HG02763 (cell line): ENCODE data around the gene PHTF2.

Experiments used
- ATAC-seq: cut with Tn5 transposase; IDR thresholded peaks from one replicate; pipeline ENCODE4 v1.9.1; 2021; ENCODE audit warnings: mild to moderate bottlenecking, moderate library complexity; ENCODE audit not compliant: unreplicated experiment

The PHTF2 gene

GRCh38 chr7:77918676-77919075, 120.1 kb downstream of the PHTF2 start:
- ATAC-seq, result no peak

GRCh38 chr7:77923419-77923818, 124.8 kb downstream of the PHTF2 start:
- no peak for ATAC-seq

DNA sequence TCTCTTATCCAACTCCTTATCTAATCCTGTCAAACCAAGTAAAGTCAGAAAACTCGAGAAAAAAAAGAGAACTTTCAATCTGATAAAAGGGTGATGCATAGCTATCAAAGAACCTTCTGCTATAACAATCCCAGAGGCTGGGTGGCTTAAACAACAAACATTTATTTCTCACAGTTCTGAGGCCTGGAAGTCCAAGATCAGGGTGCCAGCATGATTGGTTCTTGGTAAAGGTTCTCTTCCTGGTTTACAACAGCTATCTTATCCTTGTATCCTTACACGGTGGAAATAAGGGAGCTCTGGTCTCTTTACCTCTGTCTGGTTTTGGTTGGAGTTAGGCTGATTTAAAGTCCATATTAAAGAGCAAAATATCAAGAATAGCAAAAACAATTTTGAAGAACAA, 131.9 kb downstream of the PHTF2 start:
- ATAC-seq, result no peak

GRCh38 chr7:77931841-77932240, 133.3 kb downstream of the PHTF2 start:
- ATAC-seq, result no peak

DNA sequence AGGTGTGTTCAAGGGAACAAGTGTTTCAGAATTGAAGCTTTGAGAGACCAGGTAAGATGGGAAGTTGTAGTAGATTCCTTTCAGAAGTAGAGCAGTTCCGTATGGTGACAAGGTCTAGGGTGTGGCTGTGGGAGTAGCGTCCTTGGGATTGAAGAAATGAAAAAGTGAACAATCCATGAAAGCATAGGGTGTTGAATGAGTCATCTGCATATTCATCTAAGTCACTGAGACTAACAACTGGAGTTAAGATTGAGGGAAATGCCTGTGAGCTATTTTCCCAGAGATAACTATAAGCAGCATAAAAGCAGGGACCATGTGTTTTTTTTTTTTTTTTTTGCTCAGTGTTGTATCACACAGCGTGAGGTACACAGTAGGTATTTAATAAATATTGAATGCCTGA, 134.8 kb downstream of the PHTF2 start:
- no peak for ATAC-seq

- no peak for ATAC-seq
Measured at GRCh38 chr7:77935652-77936348, 137.2 kb downstream of the PHTF2 start.

DNA sequence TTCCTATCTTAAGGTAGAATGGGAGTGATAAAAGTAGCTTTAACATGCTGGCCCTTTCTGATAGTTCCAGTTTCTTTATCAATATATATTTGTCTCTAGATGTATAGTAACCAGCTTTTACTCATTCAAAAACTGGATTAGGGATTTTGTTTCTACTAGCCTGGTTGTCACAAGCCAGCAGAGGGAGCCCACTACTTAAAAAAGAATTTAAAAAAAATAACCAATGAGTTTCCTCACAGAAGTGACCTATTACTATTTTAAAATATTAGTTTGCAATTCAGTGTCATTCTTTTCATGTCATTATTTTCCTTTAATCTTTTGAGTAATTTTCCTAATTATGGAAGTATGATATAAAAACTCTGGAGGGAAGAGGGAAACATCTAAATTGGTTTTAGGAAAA, 142.1 kb downstream of the PHTF2 start:
- no peak for ATAC-seq

DNA sequence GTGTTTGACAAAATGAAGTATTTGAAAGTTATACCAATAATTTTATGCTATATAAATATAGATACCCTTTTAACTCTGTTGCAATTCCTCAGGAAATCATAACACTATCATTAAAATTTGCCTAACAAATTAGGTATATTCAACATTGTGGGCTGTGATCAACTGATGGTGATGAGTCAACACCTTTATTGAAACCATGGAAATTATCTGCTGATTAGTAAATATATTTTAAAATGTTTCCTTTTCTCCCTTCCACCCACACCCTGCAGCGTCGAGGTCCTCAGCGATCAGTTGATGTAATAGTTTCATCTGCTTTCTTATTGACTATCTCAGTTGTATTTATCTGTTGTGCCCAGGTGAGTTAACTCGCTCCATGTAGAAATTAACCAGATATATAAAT, 143.9 kb downstream of the PHTF2 start:
- ATAC-seq, result no peak

DNA sequence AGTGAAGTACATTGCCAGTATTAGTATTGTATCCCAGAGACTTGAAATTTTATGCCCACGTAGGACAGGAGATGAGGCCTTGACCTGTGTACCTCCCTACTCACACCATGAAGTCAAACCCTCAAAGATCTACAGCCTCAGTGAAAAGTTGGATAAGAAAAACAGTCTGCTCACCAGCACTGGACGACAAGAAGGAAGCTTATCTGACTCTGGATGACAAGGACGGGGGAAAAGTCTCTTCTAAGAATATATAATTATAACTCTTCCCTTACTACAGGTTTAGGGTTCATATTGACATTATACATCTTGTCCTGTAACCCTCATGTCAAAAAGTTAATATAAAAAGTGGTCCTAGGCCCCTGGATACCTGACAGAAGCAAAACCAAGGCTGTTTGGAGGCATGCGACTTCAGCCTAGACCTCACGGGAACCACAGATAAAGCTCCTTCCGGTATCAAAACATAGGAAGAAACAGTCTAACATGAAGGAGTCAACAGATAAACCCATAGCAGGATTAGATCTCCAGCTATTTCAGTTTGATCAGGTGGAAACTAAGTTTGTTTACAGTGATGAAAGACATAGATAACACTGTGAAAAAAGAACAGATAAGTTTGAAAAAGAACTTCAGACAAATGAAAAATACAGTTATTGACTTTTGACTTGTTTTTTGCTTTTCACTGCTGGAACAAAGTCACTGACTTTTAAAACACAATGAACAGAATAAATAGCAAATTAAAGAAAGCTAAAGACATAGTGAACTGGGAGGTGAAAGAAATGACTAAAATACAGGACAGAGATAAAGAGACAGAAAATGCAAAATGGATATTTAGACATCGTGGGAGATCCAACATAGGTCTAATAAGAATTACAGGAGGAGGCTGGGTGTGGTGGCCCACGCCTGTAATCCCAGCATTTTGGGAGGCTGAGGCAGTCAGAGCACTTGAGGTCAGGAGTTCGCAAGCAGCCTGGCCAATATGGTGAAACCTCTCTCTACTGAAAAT, 145.9 kb downstream of the PHTF2 start:
- no peak for ATAC-seq

- no peak for ATAC-seq
Measured at GRCh38 chr7:77950548-77950947, 152.0 kb downstream of the PHTF2 start.

DNA sequence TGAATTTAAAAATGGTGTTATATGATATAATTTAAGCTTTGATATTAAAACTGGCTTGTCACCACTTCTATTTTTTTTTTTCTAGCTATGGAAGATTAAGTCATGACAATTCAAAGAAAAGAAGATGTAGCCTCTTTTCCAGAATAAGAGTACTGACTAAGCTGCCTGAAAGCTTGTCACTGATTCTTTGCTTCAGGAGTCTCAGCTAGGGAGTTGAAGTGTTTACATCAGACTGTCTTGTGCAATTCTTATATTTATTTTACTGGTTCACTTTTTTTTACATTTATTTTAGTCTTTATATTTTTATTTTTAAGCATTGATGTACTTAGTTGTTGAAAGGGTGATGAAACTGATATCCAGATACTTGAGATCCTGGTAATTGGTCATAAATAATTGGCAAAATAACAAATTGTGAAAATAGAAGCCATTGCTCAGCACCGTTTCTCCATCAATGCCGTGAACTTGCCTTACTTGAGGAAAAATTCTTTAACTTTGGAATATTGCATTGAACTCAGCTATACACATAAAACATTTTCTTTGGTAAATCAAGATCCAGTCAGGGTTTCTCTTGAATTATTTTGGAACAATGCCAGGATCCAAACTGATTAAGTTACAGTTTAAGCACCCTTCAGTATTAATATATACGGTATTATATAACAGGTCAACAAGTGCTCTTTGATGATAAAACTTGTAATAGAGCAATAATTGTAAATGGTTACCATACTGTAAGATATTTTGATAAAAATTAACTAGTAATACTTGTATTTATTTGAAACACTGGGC, 156.4 kb downstream of the PHTF2 start:
- ATAC-seq, result no peak

DNA sequence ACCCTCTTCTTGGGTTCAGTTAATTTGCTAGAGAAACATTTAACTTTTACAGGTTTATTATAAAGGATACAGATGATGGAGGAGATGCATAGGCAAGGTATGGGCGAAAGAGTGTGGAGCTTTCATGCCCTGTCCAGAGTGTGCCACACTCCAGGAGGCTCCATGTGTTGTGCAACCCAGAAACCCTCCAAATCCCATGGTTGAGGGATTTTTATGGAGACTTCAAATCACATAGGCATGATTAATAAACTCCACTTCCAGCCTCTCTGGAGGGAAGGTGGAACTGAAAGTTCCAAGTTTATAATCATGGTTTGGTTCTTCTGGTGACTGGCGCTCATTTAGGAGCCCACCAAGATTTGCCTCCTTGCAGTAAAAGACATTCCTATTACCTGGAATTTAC, 159.9 kb downstream of the PHTF2 start:
- no peak for ATAC-seq

- no peak for ATAC-seq
Measured at GRCh38 chr7:77959080-77959479, 160.5 kb downstream of the PHTF2 start.

DNA sequence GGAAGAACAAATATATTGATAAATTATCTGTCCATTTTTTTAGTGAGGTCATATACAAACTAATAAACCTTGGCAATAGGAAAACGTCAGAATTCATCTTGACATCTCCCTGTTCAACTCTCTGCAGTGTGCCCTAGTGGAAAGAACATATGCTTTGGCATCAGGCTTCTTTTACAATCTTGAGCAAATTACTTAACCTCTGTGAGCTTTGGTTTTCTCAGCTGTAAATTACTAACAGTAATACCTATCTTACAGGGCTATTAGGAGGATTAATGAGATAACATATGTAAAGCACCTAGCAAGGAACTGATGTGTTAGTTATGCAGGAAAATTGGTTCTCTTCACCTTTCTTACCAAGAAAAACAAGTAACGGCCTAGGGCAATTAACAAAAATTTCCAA, 161.8 kb downstream of the PHTF2 start:
- ATAC-seq, result no peak

GRCh38 chr7:77967429-77967828, 168.9 kb downstream of the PHTF2 start:
- no peak for ATAC-seq

DNA sequence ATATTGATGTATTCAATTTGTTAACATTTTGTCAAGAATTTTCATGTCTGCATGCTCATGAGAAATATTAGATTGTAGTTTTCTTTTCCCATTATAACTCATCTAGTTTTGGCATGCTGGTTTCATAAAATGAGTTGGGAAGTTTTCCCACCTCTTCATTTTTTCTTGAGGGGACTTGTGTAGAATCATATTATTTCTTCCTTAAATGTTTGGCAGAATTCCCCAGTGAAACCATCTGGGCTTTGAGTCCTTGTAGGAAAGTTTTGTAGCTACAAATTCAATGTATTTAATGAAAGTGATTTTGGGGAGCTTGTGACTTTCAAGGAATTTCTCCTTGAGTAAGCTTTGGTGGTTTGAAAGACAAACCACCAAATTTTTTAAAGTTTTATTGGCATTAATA, 173.2 kb downstream of the PHTF2 start:
- ATAC-seq, result no peak

GRCh38 chr7:77975672-77976480, 177.3 kb downstream of the PHTF2 start:
- ATAC-seq, result no peak

DNA sequence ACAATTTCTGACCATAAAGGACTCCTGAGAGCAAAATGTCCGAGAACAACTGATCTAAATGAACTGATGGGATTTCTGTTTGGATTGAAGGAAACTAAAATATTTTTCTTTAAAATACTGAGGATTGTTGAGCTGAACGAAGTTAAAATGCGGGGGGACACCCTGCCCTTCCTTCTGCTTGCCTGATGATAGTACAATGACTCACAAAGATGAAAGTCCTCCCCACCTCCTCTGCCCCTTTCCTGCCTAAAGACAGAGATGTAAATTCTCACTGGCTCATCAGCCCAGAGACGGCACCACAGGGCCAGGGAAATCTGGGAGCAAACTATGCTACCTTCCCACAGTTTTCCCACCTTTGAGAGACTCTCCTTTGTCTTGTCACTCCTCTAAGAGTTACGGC, 180.6 kb downstream of the PHTF2 start:
- no peak for ATAC-seq

GRCh38 chr7:77980087-77980713, 181.6 kb downstream of the PHTF2 start:
- ATAC-seq, result no peak

GRCh38 chr7:77982926-77983550, 184.5 kb downstream of the PHTF2 start:
- ATAC-seq, result no peak
